Measurements from ENCODE around the gene ABHD17C.

DNA sequence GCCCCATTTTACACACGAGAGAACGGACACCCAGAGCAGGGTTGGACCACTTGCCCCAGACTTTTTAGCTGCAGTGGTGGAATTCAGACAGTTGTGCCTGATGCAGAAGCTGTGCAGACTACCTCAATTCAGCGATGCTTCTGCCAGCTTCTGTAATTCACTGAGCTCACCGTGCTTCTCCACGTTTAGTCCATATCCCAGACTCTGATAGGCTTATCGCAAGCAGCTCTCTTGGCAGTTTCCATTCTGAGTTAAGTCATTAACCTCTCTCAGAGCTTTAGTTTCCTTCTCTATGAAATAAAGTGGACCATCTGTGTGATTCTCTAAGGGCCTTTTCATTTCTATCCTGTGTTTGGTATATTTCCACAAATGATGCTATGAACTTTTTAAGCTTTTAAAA is 37.1 kb downstream of the ABHD17C start:
- TF ChIP-seq TAF1 (IDR thresholded peaks at IDR 0.05; ENCODE audit: borderline replicate concordance, low read depth, low read length), result no peak
- TF ChIP-seq POLR2A (IDR thresholded peaks at IDR 0.05; ENCODE audit: low read depth, low read length), result no peak
